Astrocyte (in vitro differentiated cells and primary cell): Measurements from ENCODE around the gene CFAP68. TPM values are rescaled to one million over a fixed set of nuclear protein-coding genes. Genes with fewer than 3 reads are reported as not detected.

Source experiments
- DNase-seq: peaks from one replicate; pipeline ENCODE4 v3.0.0-alpha.2; 2010; ENCODE audit warnings: low read depth
- FAIRE-seq: peaks from 2 replicates; lab custom pipeline; 2011; peaks lifted over from hg19 to GRCh38; lab: Jason Lieb, UNC
- H2AFZ ChIP-seq: 2 replicates; pipeline ENCODE4 v1.6.0; 2012; ENCODE audit warnings: low read depth, low read length, inconsistent platforms
- H3K27ac ChIP-seq: 2 replicates; pipeline ENCODE4 v1.5.1; 2011; ENCODE audit warnings: low read depth, low read length, inconsistent platforms
- H3K27me3 ChIP-seq: 2 replicates; pipeline ENCODE4 v1.6.0; 2011; ENCODE audit warnings: low read length, inconsistent platforms; ENCODE audit not compliant: insufficient read depth
- H3K36me3 ChIP-seq: 2 replicates; pipeline ENCODE4 v1.5.1; 2011; ENCODE audit warnings: low read length, inconsistent platforms; ENCODE audit not compliant: insufficient read depth
- H3K4me1 ChIP-seq: 2 replicates; pipeline ENCODE4 v1.5.1; 2011; ENCODE audit warnings: low read length, inconsistent platforms; ENCODE audit not compliant: insufficient read depth
- H3K4me2 ChIP-seq: 2 replicates; pipeline ENCODE4 v1.6.0; 2012; ENCODE audit warnings: low read length, inconsistent platforms
- H3K4me3 ChIP-seq: 2 replicates; pipeline ENCODE4 v1.5.1; 2011; ENCODE audit warnings: low read depth, mild to moderate bottlenecking, low read length, inconsistent platforms; ENCODE audit not compliant: insufficient read depth
- H3K79me2 ChIP-seq: 2 replicates; pipeline ENCODE4 v1.6.0; 2012; ENCODE audit warnings: mild to moderate bottlenecking, low read length, inconsistent platforms; ENCODE audit not compliant: insufficient read depth
- H3K9ac ChIP-seq: 2 replicates; pipeline ENCODE4 v1.6.0; 2012; ENCODE audit warnings: mild to moderate bottlenecking, low read length, inconsistent platforms
- H3K9me3 ChIP-seq: 2 replicates; pipeline ENCODE4 v1.5.1; 2012; ENCODE audit warnings: low read depth, mild to moderate bottlenecking, low read length, inconsistent platforms; ENCODE audit not compliant: insufficient read depth
- H4K20me1 ChIP-seq: 2 replicates; pipeline ENCODE4 v1.6.0; 2012; ENCODE audit warnings: low read length, inconsistent platforms; ENCODE audit not compliant: insufficient read depth
- H3K27ac Mint-ChIP-seq: one replicate; pipeline ENCODE4 v1.8.0; 2021; ENCODE audit warnings: mild to moderate bottlenecking, mixed read lengths; ENCODE audit not compliant: unreplicated experiment
- H3K27me3 Mint-ChIP-seq: one replicate; pipeline ENCODE4 v1.8.0; 2021; ENCODE audit warnings: low read depth, mixed read lengths; ENCODE audit not compliant: unreplicated experiment
- H3K36me3 Mint-ChIP-seq: one replicate; pipeline ENCODE4 v1.8.0; 2021; ENCODE audit warnings: low read depth, mixed read lengths; ENCODE audit not compliant: unreplicated experiment
- H3K4me1 Mint-ChIP-seq: one replicate; pipeline ENCODE4 v1.8.0; 2021; ENCODE audit warnings: low read depth, mixed read lengths; ENCODE audit not compliant: unreplicated experiment
- H3K4me3 Mint-ChIP-seq: one replicate; pipeline ENCODE4 v1.8.0; 2021; ENCODE audit warnings: mild to moderate bottlenecking, moderate library complexity, mixed read lengths; ENCODE audit not compliant: unreplicated experiment
- H3K9me3 Mint-ChIP-seq: one replicate; pipeline ENCODE4 v1.8.0; 2021; ENCODE audit warnings: mild to moderate bottlenecking, mixed read lengths; ENCODE audit not compliant: unreplicated experiment
- CTCF ChIP-seq: IDR thresholded peaks from 2 replicates; pipeline ENCODE4 v1.5.1; 2011; ENCODE audit warnings: low read depth, mild to moderate bottlenecking, inconsistent platforms, low read length, moderate library complexity; ENCODE audit not compliant: insufficient read depth
- EZH2 ChIP-seq: IDR thresholded peaks from 2 replicates; pipeline ENCODE4 v1.6.1; 2012; ENCODE audit warnings: mild to moderate bottlenecking, low read length, inconsistent platforms; ENCODE audit not compliant: insufficient read depth
- total RNA-seq: library from RNA; stranded (reverse); gene quantifications from 2 replicates; pipeline ENCODE4 v1.2.1, GENCODE V29; 2021

The CFAP68 gene
- total RNA-seq, 1 donor from 2014 or later = 18.8 TPM

GRCh38 chr11:111912535-111912934, 33.2 kb downstream of the CFAP68 start, which contains the start of gene HSPB2:
Gene HSPB2, plus strand, starts transcription at chr11:111912734. Its CDS starts 96 bp downstream, at chr11:111912830.
- TF ChIP-seq CTCF (no peak), EZH2 (no peak)
- Mint-ChIP-seq H3K9me3 (no peaks in the 10 kb centered on the region), H3K4me3 (no peak within 1 kb of the TSS), H3K4me1 (peaks cover 17% of the 10 kb centered on the region), H3K27me3 (peaks cover 8% of the 10 kb centered on the region), H3K27ac (peak within 1 kb of the TSS; percentile 77), H3K36me3 (no peaks in the 10 kb centered on the region)
- Histone ChIP-seq H3K27ac (peak within 1 kb of the TSS; percentile 31), H3K4me2 (peak within 1 kb of the TSS; percentile 40), H3K27me3 (peaks cover 5% of the 10 kb centered on the region), H2AFZ (peak within 1 kb of the TSS; percentile 63), H3K9me3 (no peaks in the 10 kb centered on the region), H3K4me3 (no peak within 1 kb of the TSS), H4K20me1 (no peaks in the 10 kb centered on the region), H3K36me3 (no peaks in the 10 kb centered on the region), H3K9ac (peak within 1 kb of the TSS; percentile 15), H3K79me2 (no peaks in the 10 kb centered on the region), H3K4me1 (peaks cover 18% of the 10 kb centered on the region)
- DNase-seq (no peak), FAIRE-seq (no peak)

- peak overlapping the region; percentile 31 for H3K4me2 ChIP-seq
- Mint-ChIP-seq H3K36me3 (no peaks in the 10 kb centered on the region), H3K4me1 (peaks cover 17% of the 10 kb centered on the region), H3K9me3 (no peaks in the 10 kb centered on the region), H3K27ac (no peak overlapping the region), H3K4me3 (no peak overlapping the region), H3K27me3 (peaks cover 10% of the 10 kb centered on the region)
- H3K27ac ChIP-seq = peak overlapping the region; percentile 31
- H3K9me3 ChIP-seq = no peaks in the 10 kb centered on the region
- FAIRE-seq (no peak), DNase-seq (no peak)
- peaks cover 18% of the 10 kb centered on the region for H3K4me1 ChIP-seq
- H3K36me3 ChIP-seq = no peaks in the 10 kb centered on the region
- no peaks in the 10 kb centered on the region for H3K79me2 ChIP-seq
- no peak overlapping the region for H3K4me3 ChIP-seq
- H2AFZ ChIP-seq = peak overlapping the region; percentile 49
- peaks cover 5% of the 10 kb centered on the region for H3K27me3 ChIP-seq
- no peak for TF ChIP-seq CTCF
- TF ChIP-seq EZH2 = no peak
- no peaks in the 10 kb centered on the region for H4K20me1 ChIP-seq
- H3K9ac ChIP-seq = peak overlapping the region; percentile 53
These were observed 33.9 kb downstream of the CFAP68 start for GRCh38 chr11:111913031-111913861.

GRCh38 chr11:111913997-111914396, 34.7 kb downstream of the CFAP68 start:
- no peak overlapping the region for H3K4me3 Mint-ChIP-seq
- H3K4me1 Mint-ChIP-seq = peaks cover 17% of the 10 kb centered on the region
- H3K27ac Mint-ChIP-seq = no peak overlapping the region
- H3K27me3 Mint-ChIP-seq = peaks cover 12% of the 10 kb centered on the region
- no peaks in the 10 kb centered on the region for H3K79me2 ChIP-seq
- H4K20me1 ChIP-seq = no peaks in the 10 kb centered on the region
- DNase-seq = peak; percentile 64
- peak overlapping the region; percentile 31 for H3K4me2 ChIP-seq
- peak overlapping the region; percentile 37 for H3K27ac ChIP-seq
- H3K36me3 ChIP-seq = no peaks in the 10 kb centered on the region
- H3K27me3 ChIP-seq = peaks cover 5% of the 10 kb centered on the region
- no peaks in the 10 kb centered on the region for H3K9me3 ChIP-seq
- peak; percentile 80 for FAIRE-seq
- H2AFZ ChIP-seq = peak overlapping the region; percentile 48
- H3K9me3 Mint-ChIP-seq = no peaks in the 10 kb centered on the region
- H3K4me1 ChIP-seq = peaks cover 18% of the 10 kb centered on the region
- H3K4me3 ChIP-seq = no peak overlapping the region
- no peak for TF ChIP-seq CTCF
- TF ChIP-seq EZH2 = no peak
- H3K36me3 Mint-ChIP-seq = no peaks in the 10 kb centered on the region
- H3K9ac ChIP-seq = peak overlapping the region; percentile 53
